Thoracic aorta (tissue), 2 donors: ENCODE data around the gene OR1Q1. TPM values are rescaled to one million over a fixed set of nuclear protein-coding genes. Genes with fewer than 3 reads are reported as not detected.

ENCODE experiments used
- ATAC-seq: fragments of 150-250 bp; one replicate; pipeline ENCODE4 v1.8.0; 2017; ENCODE audit warnings: low read depth; ENCODE audit not compliant: insufficient number of reproducible peaks, low FRiP score
- DNase-seq: peaks from one replicate; pipeline ENCODE4 v3.0.0-alpha.2; 2020; ENCODE audit warnings: low spot score
- H3K27ac ChIP-seq, 2 donors: fragments of 200-600 bp; sonication (generic); 1 replicate in 1 of 2; 2 replicates in 1 of 2; pipeline ENCODE4 v1.5.1; 2016; ENCODE audit warnings: mild to moderate bottlenecking in 2 of 2, moderate library complexity in 2 of 2
- H3K27me3 ChIP-seq: fragments of 200-600 bp; sonication (generic); replicated peaks from 2 replicates; pipeline ENCODE4 v1.6.0; 2016; ENCODE audit warnings: mild to moderate bottlenecking; ENCODE audit not compliant: insufficient read depth
- H3K36me3 ChIP-seq: fragments of 200-600 bp; sonication (generic); one replicate; pipeline ENCODE4 v1.5.1; 2016
- H3K4me1 ChIP-seq, 2 donors: fragments of 200-600 bp; sonication (generic); 1 replicate in 1 of 2; 2 replicates in 1 of 2; pipeline versions ENCODE4 v1.5.1 to v1.6.0; 2016; ENCODE audit warnings: low read depth in 2 of 2, mild to moderate bottlenecking in 1 of 2; ENCODE audit not compliant: control insufficient read depth in 1 of 2
- H3K4me3 ChIP-seq: fragments of 200-600 bp; sonication (generic); 2 replicates; pipeline ENCODE4 v1.5.1; 2016; ENCODE audit warnings: mild to moderate bottlenecking
- H3K9me3 ChIP-seq: fragments of 200-600 bp; sonication (generic); 2 replicates; pipeline ENCODE4 v1.5.1; 2016
- total RNA-seq, 2 donors: library from RNA; depleted of rRNA; stranded (reverse); fragments of >200 nt; gene quantifications; one replicate each; pipeline versions ENCODE4 v1.1.0 to v1.2.3, GENCODE V29; 2016
- TF ChIP-seq, protein P1 (sequence below): fragments of 200-600 bp; sonication (generic); IDR thresholded peaks from one replicate; pipeline ENCODE4 v1.5.1; 2019; ENCODE audit warnings: antibody characterized with exemption

Gene OR1Q1
- total RNA-seq, 2 donors from 2014 or later, result not detected

DNA sequence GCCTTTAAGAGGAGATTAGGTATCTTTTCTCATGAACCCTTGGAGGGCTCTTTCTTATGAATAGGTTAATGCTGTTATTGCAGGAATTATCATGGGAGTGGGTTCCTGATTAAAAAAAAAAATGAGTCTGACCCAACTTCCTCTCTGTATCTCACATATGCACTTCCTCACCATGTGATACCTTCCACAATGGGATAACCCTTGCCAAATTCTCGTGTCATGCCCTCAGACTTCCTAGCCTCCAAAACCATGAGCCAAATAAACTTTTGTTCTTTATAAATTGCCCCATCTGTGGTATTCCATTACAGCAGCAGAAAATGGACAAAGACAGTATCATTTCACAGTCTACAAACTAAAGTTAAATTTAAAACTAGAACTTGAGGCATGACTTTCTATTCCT, 41.8 kb downstream of the OR1Q1 start:
- no peak overlapping the region for H3K4me3 ChIP-seq
- H3K27ac ChIP-seq, result no peak overlapping the region
- DNase-seq (no peak), ATAC-seq (no peak)
- no peaks in the 10 kb centered on the region for H3K27me3 ChIP-seq
- H3K4me1 ChIP-seq, result no peaks in the 10 kb centered on the region
- no peaks in the 10 kb centered on the region for H3K9me3 ChIP-seq
- no peaks in the 10 kb centered on the region for H3K36me3 ChIP-seq
- TF ChIP-seq, protein P1, sequence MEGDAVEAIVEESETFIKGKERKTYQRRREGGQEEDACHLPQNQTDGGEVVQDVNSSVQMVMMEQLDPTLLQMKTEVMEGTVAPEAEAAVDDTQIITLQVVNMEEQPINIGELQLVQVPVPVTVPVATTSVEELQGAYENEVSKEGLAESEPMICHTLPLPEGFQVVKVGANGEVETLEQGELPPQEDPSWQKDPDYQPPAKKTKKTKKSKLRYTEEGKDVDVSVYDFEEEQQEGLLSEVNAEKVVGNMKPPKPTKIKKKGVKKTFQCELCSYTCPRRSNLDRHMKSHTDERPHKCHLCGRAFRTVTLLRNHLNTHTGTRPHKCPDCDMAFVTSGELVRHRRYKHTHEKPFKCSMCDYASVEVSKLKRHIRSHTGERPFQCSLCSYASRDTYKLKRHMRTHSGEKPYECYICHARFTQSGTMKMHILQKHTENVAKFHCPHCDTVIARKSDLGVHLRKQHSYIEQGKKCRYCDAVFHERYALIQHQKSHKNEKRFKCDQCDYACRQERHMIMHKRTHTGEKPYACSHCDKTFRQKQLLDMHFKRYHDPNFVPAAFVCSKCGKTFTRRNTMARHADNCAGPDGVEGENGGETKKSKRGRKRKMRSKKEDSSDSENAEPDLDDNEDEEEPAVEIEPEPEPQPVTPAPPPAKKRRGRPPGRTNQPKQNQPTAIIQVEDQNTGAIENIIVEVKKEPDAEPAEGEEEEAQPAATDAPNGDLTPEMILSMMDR, result no peak

DNA sequence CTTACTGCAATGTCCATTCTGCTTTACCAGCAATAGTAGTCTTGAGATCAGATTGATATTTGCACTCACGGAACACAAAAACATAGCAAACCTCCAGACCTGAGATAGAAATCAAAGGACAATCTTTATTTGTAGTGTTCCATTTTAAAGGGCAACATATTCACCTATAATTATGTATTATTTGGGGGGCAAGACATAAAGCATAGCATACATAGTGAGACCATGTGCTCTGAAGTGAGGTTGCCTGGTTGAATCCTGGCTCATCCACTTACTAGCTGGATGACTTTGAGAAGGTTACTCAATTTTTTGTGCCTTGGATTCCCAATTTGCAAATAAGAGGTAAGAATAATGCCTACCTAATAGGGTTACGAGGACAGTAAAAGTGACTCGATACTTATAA, 43.0 kb downstream of the OR1Q1 start, which contains the start of gene OR1B1:
Gene OR1B1 (minus strand): TSS at position 101 of the 400 bp plus-strand sequence.
- no peak within 1 kb of the TSS for H3K27ac ChIP-seq
- no peak within 1 kb of the TSS for H3K4me3 ChIP-seq

DNA sequence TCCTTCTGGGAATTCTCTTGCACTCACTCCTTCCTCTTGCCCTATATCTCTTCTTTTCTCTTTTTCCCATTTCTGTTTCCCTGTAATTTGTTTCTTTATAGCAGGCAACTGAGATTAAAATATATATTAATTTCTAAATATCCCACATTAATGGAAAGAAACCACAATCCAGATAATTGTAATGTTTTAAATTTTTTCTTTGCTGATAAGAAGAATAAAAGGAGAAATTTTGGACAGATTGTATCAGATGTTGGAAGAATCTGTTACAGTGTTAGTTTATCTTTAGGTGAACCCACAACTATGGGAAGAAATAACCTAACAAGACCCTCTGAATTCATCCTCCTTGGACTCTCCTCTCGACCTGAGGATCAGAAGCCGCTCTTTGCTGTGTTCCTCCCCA, 46.9 kb downstream of the OR1Q1 start, which contains the start of gene OR1L1:
Gene OR1L1 (plus strand): TSS at position 301 of the 400 bp plus-strand sequence. CDS start 0 bp downstream, at position 301.
- H3K9me3 ChIP-seq, result no peaks in the 10 kb centered on the region
- ATAC-seq, result no peak
- H3K36me3 ChIP-seq, result no peaks in the 10 kb centered on the region
- no peaks in the 10 kb centered on the region for H3K27me3 ChIP-seq
- no peak within 1 kb of the TSS for H3K27ac ChIP-seq
- H3K4me3 ChIP-seq, result no peak within 1 kb of the TSS
- no peak for DNase-seq
- H3K4me1 ChIP-seq, result no peaks in the 10 kb centered on the region
- TF ChIP-seq, protein P1, result no peak

More for the DNA sequence above, 43.0 kb downstream of the OR1Q1 start, which contains the start of gene OR1B1:
- DNase-seq, result no peak
- no peak for ATAC-seq
- Histone ChIP-seq H3K9me3 (no peaks in the 10 kb centered on the region), H3K4me1 (no peaks in the 10 kb centered on the region), H3K36me3 (no peaks in the 10 kb centered on the region), H3K27me3 (no peaks in the 10 kb centered on the region)
- TF ChIP-seq, protein P1, result no peak

Other genes with a start within 250 kb of the OR1Q1 start
- gene PTGS1, start 243.7 kb upstream of the OR1Q1 start, total RNA-seq, result 10 to 100 TPM; 10.8 to 13.8 TPM
- gene OR1J1, start 136.8 kb upstream of the OR1Q1 start, total RNA-seq, result not detected
- 1 to 10 TPM in 1 of 2 donors, not detected in 1; 3.2 TPM for gene OR1J2, start 103.9 kb upstream of the OR1Q1 start, total RNA-seq
- gene OR1J4, start 95.6 kb upstream of the OR1Q1 start, total RNA-seq, result not detected
- not detected for gene OR1N1, start 87.4 kb upstream of the OR1Q1 start, total RNA-seq
- gene OR1N2, start 61.6 kb upstream of the OR1Q1 start, total RNA-seq, result 1 to 10 TPM in 1 of 2 donors, not detected in 1; 1.1 TPM
- not detected for gene OR1L8, start 31.4 kb upstream of the OR1Q1 start, total RNA-seq
- not detected for gene OR1B1, start 42.9 kb downstream of the OR1Q1 start, total RNA-seq
- gene OR1L1, start 47.0 kb downstream of the OR1Q1 start, total RNA-seq, result not detected
- gene OR1L3, start 60.4 kb downstream of the OR1Q1 start, total RNA-seq, result not detected
- not detected for gene OR1L4, start 109.3 kb downstream of the OR1Q1 start, total RNA-seq
- gene OR1L6, start 127.6 kb downstream of the OR1Q1 start, total RNA-seq, result not detected
- not detected for gene OR5C1, start 174.2 kb downstream of the OR1Q1 start, total RNA-seq
- gene OR1K1, start 185.4 kb downstream of the OR1Q1 start, total RNA-seq, result not detected
- gene PDCL, start 213.8 kb downstream of the OR1Q1 start, total RNA-seq, result 10 to 100 TPM; 20.0 to 22.2 TPM